OCI-LY1 (cell line): ENCODE measurements around the gene PXMP4.

Source experiments
- CTCF ChIP-seq: fragments of 200-600 bp; sonication (generic), shearing (Covaris generic); IDR thresholded peaks from 2 replicates; pipeline ENCODE4 v1.5.1; 2017; ENCODE audit warnings: mild to moderate bottlenecking, antibody characterized with exemption, low read length, moderate library complexity, mixed read lengths
- EZH2 ChIP-seq: fragments of 200-600 bp; sonication (generic), shearing (Covaris generic); IDR thresholded peaks from 2 replicates; pipeline ENCODE4 v1.8.0; 2017; ENCODE audit warnings: borderline replicate concordance, mixed run types, mild to moderate bottlenecking, antibody characterized with exemption, low read length, moderate library complexity, mixed read lengths

GRCh38 chr20:33656010-33656782 is 63.9 kb downstream of the PXMP4 start:
- no peak for TF ChIP-seq CTCF
- no peak for TF ChIP-seq EZH2
